ENCODE measurements around the gene TRPT1.

The TRPT1 gene

DNA sequence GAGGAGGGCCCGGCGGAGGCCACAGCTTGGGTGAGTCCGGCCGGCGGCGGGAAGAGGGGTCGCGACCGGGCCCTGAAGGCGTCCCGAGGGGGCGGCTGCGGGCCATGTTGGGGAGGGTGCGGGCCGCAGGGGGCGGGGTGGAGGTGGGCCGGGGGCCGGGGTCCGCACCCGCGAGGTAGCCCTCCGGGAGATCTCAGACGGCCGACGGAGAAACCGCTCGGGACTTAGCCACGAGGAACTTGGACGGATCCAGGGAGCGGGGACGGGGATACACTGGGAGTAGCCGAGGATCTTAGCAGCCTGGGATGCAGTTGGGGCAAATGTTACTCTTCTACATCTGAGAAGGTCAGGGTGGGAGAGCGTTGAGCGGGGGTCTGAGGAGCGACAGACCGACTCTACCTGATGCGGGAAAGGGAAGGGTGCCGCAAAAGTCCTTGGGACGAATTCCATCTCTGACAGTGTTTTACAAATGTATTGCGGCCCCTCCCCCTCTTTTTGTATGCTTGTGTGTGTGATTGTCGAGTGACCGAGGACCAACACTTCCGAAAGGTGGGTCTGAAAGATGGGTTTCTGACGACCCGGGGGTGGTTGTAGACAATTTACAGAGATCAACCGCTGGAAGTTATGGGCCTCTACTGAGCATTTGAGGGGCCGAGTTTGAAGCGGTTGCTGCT is 39.4 kb downstream of the TRPT1 start:
- WGBS (ENCODE audit: insufficient coverage, insufficient read length) = no CpG with 5 or more reads among the region's 48 CpGs
- no peak overlapping the region for H3K27ac ChIP-seq (ENCODE audit: low read length)

DNA sequence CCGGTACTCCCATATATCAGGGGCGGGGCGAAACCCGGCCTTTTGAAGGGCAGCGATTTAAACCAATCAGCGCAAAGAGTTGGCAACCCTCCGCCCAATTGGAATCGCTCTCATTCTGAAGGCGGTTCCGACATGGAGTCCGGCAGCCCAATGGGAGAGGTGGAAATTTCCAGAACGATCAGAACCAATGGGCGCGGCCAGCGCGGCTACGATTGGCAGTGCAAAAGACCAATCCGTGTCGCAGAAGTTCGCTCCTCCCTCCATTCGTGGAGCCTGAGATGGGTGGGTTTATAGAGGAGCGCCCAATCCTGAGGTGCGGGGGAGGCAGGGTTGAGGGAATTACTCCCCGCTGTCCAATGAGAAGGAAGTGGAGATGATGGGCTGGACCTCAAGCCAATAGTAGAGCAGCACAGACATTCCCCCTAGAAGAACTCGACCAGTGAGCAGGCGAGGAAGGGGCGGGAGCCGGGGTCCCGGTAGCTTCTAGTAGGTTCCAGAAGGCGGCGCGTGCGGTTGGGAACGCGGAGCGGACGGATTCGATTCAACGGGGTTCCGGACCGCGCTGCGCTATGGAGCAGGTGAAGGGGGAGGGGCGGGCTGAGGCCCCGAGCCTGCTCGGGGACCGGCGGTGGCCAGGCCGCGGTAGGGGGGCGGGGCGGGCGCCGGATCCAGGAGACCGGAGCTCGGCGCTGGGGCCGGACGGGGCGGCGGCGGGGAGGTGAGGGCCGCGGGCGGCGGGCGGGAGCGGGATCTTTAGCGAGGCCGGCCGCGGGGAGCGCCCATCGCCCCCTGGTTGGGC is 40.1 kb downstream of the TRPT1 start, which contains the start of gene STIP1:
TSS of gene STIP1 (plus strand) at position 479 of the 799 bp plus-strand sequence. CDS start at position 570, 91 bp downstream.
- Histone ChIP-seq H3K9me3 (ENCODE audit: control insufficient read depth, insufficient read depth, low read length) (no peaks in the 10 kb centered on the region), H3K4me3 (ENCODE audit: low read length) (peak within 1 kb of the TSS; percentile 71), H3K4me1 (ENCODE audit: control insufficient read depth, insufficient read depth, low read length) (no peaks in the 10 kb centered on the region), H3K27me3 (ENCODE audit: control insufficient read depth, insufficient read depth, low read length) (no peaks in the 10 kb centered on the region), H3K27ac (ENCODE audit: low read length) (no peak within 1 kb of the TSS), H3K36me3 (ENCODE audit: control insufficient read depth, insufficient read depth, low read length) (no peaks in the 10 kb centered on the region)
- peak; percentile 100 for DNase-seq (ENCODE audit: low read depth, low spot score)
- no CpG with 5 or more reads among the region's 74 CpGs for WGBS (ENCODE audit: insufficient coverage, insufficient read length)

More for the DNA sequence above, 39.4 kb downstream of the TRPT1 start:
- H3K4me1 ChIP-seq (ENCODE audit: control insufficient read depth, insufficient read depth, low read length) = no peaks in the 10 kb centered on the region
- H3K4me3 ChIP-seq (ENCODE audit: low read length) = no peak overlapping the region; the same call in 1 of the 2 replicates
- H3K27me3 ChIP-seq (ENCODE audit: control insufficient read depth, insufficient read depth, low read length) = no peaks in the 10 kb centered on the region
- H3K36me3 ChIP-seq (ENCODE audit: control insufficient read depth, insufficient read depth, low read length) = no peaks in the 10 kb centered on the region
- no peak for DNase-seq (ENCODE audit: low read depth, low spot score)
- no peaks in the 10 kb centered on the region for H3K9me3 ChIP-seq (ENCODE audit: control insufficient read depth, insufficient read depth, low read length)

DNA sequence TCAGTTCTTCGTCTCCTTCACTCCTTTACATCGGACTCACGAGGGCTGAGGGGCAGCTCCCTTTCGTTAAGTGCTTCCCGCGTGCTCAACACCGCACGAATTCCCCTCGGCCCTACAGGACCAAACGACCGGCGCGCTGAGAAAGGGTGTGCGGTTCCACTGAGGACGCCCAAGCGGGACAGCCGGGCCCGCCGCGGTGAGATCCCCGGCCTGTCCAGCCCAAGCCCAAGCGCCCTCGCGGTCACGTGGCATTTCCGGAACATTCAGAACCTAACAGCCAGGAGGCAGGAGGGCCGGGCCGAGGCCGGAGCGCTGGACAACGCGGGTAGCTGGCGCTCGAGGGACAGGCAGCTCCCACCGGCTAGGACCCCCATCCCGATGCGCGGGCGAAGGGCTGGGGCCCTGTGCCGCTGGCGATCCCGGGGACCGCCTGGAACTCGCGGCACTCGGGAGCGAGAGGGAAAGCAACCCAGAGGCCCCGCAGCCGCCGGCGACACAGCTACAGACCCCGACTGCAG is 40.8 kb downstream of the TRPT1 start:
- no peaks in the 10 kb centered on the region for H3K27me3 ChIP-seq (ENCODE audit: control insufficient read depth, insufficient read depth, low read length)
- DNase-seq (ENCODE audit: low read depth, low spot score) = no peak
- H3K36me3 ChIP-seq (ENCODE audit: control insufficient read depth, insufficient read depth, low read length) = no peaks in the 10 kb centered on the region
- no peaks in the 10 kb centered on the region for H3K9me3 ChIP-seq (ENCODE audit: control insufficient read depth, insufficient read depth, low read length)
- peak overlapping the region; percentile 71 for H3K4me3 ChIP-seq (ENCODE audit: low read length)
- no peak overlapping the region for H3K27ac ChIP-seq (ENCODE audit: low read length)
- WGBS (ENCODE audit: insufficient coverage, insufficient read length) = no CpG with 5 or more reads among the region's 52 CpGs
- H3K4me1 ChIP-seq (ENCODE audit: control insufficient read depth, insufficient read depth, low read length) = no peaks in the 10 kb centered on the region

DNA sequence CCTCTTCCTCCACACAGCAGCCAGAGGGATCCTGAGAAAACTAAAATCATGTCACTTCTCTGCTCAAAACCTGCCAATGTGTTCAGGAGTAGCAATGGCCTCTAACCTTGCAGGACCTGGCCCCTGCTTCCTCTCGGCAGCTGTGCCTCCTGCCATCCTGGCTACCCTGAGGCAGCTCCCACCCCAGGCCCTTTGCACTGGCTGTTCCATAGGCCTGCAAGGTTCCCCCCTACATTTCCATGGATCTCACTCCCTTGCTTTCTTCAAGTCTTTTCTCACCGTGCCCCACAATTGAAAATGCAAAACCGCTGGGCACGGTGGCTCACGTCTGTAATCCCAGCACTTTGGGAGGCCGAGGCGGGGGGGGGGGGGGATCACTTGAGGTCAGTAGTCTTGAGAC is 42.1 kb downstream of the TRPT1 start:
- Histone ChIP-seq H3K36me3 (ENCODE audit: control insufficient read depth, insufficient read depth, low read length) (no peaks in the 10 kb centered on the region), H3K27me3 (ENCODE audit: control insufficient read depth, insufficient read depth, low read length) (no peaks in the 10 kb centered on the region), H3K27ac (ENCODE audit: low read length) (no peak overlapping the region), H3K4me3 (ENCODE audit: low read length) (no peak overlapping the region), H3K9me3 (ENCODE audit: control insufficient read depth, insufficient read depth, low read length) (no peaks in the 10 kb centered on the region), H3K4me1 (ENCODE audit: control insufficient read depth, insufficient read depth, low read length) (no peaks in the 10 kb centered on the region)
- no CpG with 5 or more reads among the region's 7 CpGs for WGBS (ENCODE audit: insufficient coverage, insufficient read length)
- no peak for DNase-seq (ENCODE audit: low read depth, low spot score)

DNA sequence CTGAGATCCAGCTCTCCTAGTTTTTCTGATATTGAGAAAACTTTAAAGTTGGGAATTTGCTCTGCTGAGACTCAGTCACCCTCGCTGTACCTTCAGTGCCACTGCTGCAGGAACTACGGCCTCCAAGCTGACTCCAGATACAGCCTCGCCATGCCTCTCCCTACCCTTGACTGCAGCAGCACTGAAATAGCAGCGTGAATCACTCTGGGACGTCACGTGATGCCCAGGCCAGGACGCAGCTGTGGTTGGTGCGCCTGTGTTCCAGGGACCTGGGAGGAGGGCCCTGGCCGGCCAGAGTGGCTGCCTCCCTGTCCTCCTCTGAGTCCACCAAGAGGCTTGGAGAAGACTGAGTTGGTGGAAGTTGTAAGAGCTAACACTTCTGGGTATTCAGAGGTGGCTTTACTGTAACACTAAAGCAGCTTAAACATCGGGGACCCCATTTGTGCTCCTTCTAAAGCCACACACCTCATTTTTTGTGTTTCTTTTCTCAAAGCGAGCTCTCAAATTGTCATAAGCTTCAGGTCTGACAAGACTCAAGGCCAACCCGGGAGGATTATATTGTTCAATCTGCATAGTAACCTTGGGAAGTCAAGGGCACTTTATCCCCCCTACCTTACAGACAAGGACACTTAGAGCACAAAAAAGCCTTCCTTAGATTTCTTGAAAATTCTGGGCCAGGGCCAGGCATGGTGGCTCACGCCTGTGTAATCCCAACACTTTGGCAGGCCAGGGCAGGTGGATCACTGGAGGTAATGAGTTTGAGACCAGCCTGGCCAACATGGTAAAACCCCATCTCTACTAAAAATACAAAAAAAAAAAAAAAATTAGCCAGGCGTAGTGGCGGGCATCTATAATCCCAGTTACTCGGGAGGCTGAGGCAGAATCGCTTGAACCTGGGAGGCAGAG is 44.2 kb downstream of the TRPT1 start:
- Histone ChIP-seq H3K4me1 (ENCODE audit: control insufficient read depth, insufficient read depth, low read length) (no peaks in the 10 kb centered on the region), H3K36me3 (ENCODE audit: control insufficient read depth, insufficient read depth, low read length) (no peaks in the 10 kb centered on the region), H3K27me3 (ENCODE audit: control insufficient read depth, insufficient read depth, low read length) (no peaks in the 10 kb centered on the region), H3K4me3 (ENCODE audit: low read length) (no peak overlapping the region), H3K9me3 (ENCODE audit: control insufficient read depth, insufficient read depth, low read length) (no peaks in the 10 kb centered on the region), H3K27ac (ENCODE audit: low read length) (no peak overlapping the region)
- no peak for DNase-seq (ENCODE audit: low read depth, low spot score)
- no CpG with 5 or more reads among the region's 17 CpGs for WGBS (ENCODE audit: insufficient coverage, insufficient read length)

DNA sequence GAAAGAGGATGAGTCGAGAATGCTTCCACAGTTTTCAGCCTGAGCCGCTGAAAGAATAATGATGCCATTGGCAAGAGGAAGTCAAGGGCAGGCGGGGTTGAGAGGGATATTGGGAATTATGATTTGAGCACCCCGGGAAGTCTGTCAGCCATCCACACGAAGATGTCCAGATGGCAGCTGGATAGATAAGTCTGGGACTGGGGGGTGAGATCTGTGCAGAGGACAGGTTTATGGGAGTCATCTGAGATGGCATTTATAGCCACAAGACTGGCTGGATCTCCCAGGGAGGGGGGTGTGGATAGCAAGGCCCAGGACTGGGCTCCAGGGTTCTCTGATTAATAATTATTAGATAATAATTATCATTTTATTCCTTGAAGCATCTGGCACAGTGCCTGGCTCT is 45.1 kb downstream of the TRPT1 start:
- WGBS (ENCODE audit: insufficient coverage, insufficient read length) = no CpG with 5 or more reads among the region's 5 CpGs
- H3K27ac ChIP-seq (ENCODE audit: low read length) = no peak overlapping the region
- H3K4me1 ChIP-seq (ENCODE audit: control insufficient read depth, insufficient read depth, low read length) = no peaks in the 10 kb centered on the region
- no peak overlapping the region for H3K4me3 ChIP-seq (ENCODE audit: low read length)
- no peaks in the 10 kb centered on the region for H3K27me3 ChIP-seq (ENCODE audit: control insufficient read depth, insufficient read depth, low read length)
- no peaks in the 10 kb centered on the region for H3K9me3 ChIP-seq (ENCODE audit: control insufficient read depth, insufficient read depth, low read length)
- no peak for DNase-seq (ENCODE audit: low read depth, low spot score)
- no peaks in the 10 kb centered on the region for H3K36me3 ChIP-seq (ENCODE audit: control insufficient read depth, insufficient read depth, low read length)

DNA sequence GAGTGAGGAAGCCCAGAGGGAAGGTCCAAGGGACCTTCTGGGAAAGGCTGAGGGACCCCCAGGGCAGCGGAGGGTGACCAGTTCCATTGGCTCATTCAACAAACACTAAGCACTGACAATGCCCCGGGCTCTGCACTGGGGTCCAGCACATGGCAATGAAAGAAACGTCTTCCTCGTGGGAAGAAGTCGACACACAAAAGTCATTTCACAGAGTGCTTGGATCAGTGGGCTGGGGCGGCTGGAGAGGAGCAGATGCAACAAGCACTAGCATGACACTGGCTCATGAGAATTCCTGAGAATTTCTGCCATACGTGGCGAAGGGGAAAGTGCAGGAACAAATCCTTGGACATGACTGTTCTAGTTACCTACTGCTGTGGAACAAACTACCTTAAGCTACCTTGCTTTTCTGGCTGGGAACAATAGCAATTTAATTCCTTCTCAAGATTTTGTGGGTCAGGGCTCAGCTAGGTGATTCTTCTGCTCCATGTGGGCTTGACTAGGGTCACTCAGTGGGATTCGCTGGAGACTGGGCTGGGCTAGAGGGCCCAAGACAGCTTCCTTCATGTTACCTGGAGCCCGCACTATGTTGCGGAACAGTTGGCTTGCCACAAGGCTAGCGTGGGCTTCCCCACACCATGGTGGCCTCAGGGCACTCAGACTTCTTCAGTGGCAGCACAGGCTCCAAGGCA is 46.9 kb downstream of the TRPT1 start:
- no peaks in the 10 kb centered on the region for H3K36me3 ChIP-seq (ENCODE audit: control insufficient read depth, insufficient read depth, low read length)
- no peak overlapping the region for H3K4me3 ChIP-seq (ENCODE audit: low read length)
- H3K27ac ChIP-seq (ENCODE audit: low read length) = no peak overlapping the region
- H3K4me1 ChIP-seq (ENCODE audit: control insufficient read depth, insufficient read depth, low read length) = no peaks in the 10 kb centered on the region
- no peaks in the 10 kb centered on the region for H3K9me3 ChIP-seq (ENCODE audit: control insufficient read depth, insufficient read depth, low read length)
- H3K27me3 ChIP-seq (ENCODE audit: control insufficient read depth, insufficient read depth, low read length) = no peaks in the 10 kb centered on the region
- WGBS (ENCODE audit: insufficient coverage, insufficient read length) = no CpG with 5 or more reads among the region's 12 CpGs
- DNase-seq (ENCODE audit: low read depth, low spot score) = no peak

DNA sequence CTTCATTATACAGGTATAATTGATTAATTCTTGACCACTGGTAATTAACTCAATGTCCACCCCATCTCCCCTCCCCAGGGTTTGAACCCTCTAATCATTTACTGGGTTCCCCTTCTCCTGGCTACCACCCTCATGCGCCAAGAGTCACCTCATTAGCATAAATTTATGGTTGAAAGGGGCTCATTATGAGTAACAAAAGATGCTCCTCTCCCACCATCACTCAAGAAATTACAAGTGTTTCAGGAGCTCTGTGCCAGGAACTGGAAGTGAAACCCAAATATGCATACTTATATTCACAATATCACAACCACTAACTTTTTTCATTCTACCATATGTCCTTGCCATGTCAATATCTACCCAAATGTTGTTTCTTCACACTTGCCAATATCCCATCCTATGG is 47.8 kb downstream of the TRPT1 start:
- no CpG with 5 or more reads among the region's 1 CpG for WGBS (ENCODE audit: insufficient coverage, insufficient read length)
- DNase-seq (ENCODE audit: low read depth, low spot score) = no peak

DNA sequence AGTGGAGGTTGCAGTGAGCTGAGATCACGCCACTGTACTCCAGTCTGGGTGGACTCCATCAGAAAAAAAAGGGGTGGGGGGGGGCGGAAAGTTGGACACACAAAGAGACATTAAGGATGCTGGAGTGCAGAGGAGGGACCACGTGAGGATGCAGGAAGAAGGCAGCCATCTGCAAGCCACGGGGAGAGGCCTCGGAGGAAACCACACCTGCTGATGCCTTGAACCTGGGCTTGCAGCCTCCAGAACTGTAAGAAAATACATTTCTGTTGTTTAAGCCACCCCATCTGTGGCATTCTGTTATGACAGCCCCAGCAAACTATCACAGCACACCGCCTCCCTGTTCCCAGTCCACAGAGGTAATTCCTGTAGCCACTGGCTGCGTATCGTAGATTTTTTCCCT is 49.2 kb downstream of the TRPT1 start:
- no peak for DNase-seq (ENCODE audit: low read depth, low spot score)

More for the DNA sequence above, 47.8 kb downstream of the TRPT1 start:
- Histone ChIP-seq H3K27ac (ENCODE audit: low read length) (no peak overlapping the region), H3K4me3 (ENCODE audit: low read length) (no peak overlapping the region), H3K4me1 (ENCODE audit: control insufficient read depth, insufficient read depth, low read length) (no peaks in the 10 kb centered on the region), H3K36me3 (ENCODE audit: control insufficient read depth, insufficient read depth, low read length) (no peaks in the 10 kb centered on the region), H3K27me3 (ENCODE audit: control insufficient read depth, insufficient read depth, low read length) (no peaks in the 10 kb centered on the region), H3K9me3 (ENCODE audit: control insufficient read depth, insufficient read depth, low read length) (no peaks in the 10 kb centered on the region)

More for the DNA sequence above, 49.2 kb downstream of the TRPT1 start:
- Histone ChIP-seq H3K27me3 (ENCODE audit: control insufficient read depth, insufficient read depth, low read length) (no peaks in the 10 kb centered on the region), H3K4me3 (ENCODE audit: low read length) (no peak overlapping the region), H3K36me3 (ENCODE audit: control insufficient read depth, insufficient read depth, low read length) (no peaks in the 10 kb centered on the region), H3K9me3 (ENCODE audit: control insufficient read depth, insufficient read depth, low read length) (no peaks in the 10 kb centered on the region), H3K4me1 (ENCODE audit: control insufficient read depth, insufficient read depth, low read length) (no peaks in the 10 kb centered on the region), H3K27ac (ENCODE audit: low read length) (no peak overlapping the region)
- WGBS (ENCODE audit: insufficient coverage, insufficient read length) = no CpG with 5 or more reads among the region's 8 CpGs
